ENCODE data around the gene TLE1.
A peak's percentile ranks its signal among the peaks of the same experiment; 100 is the strongest.

TLE1 gene

GRCh38 chr9:81680006-81680405 is 9.3 kb downstream of the TLE1 start:
- no peak overlapping the region for H3K4me2 ChIP-seq (ENCODE audit: low read depth, low read length, poor library complexity, severe bottlenecking)
- H3K4me3 ChIP-seq (ENCODE audit: low read length, poor library complexity, severe bottlenecking): no peak overlapping the region
- H3F3A ChIP-seq (ENCODE audit: low read depth): no peaks in the 10 kb centered on the region
- no peaks in the 10 kb centered on the region for H3K9me2 ChIP-seq (replicated peaks; ENCODE audit: low read depth, low read length)
- no peak overlapping the region for H3K9ac ChIP-seq (ENCODE audit: low read depth, low read length, poor library complexity, severe bottlenecking)
- H3K36me3 ChIP-seq (ENCODE audit: insufficient read depth, low read length): no peaks in the 10 kb centered on the region
- no peaks in the 10 kb centered on the region for H3K27me3 ChIP-seq (ENCODE audit: insufficient read depth, low read length, poor library complexity, severe bottlenecking)
- H3K9me3 ChIP-seq (ENCODE audit: insufficient read depth, low read depth, low read length): no peaks in the 10 kb centered on the region
- no peak overlapping the region for H2AFZ ChIP-seq (ENCODE audit: low read length)
- H3K79me2 ChIP-seq (ENCODE audit: insufficient read depth, low read length): peaks cover 43% of the 10 kb centered on the region
- TF ChIP-seq EZH2phosphoT487 (IDR thresholded peaks at IDR 0.05; ENCODE audit: borderline replicate concordance) (no peak), CTCF (conservative IDR thresholded peaks at IDR 0.05; ENCODE audit: low read length) (no peak)
- peaks cover 22% of the 10 kb centered on the region for H3K4me1 ChIP-seq (ENCODE audit: insufficient read depth, low read length, poor library complexity, severe bottlenecking)
- H4K20me1 ChIP-seq (ENCODE audit: insufficient read depth, low read length, poor library complexity, severe bottlenecking): peaks cover 12% of the 10 kb centered on the region

- no peak overlapping the region for H3K9ac ChIP-seq (ENCODE audit: low read depth, low read length, poor library complexity, severe bottlenecking)
- H3K79me2 ChIP-seq (ENCODE audit: insufficient read depth, low read length): peaks cover 42% of the 10 kb centered on the region
- H4K20me1 ChIP-seq (ENCODE audit: insufficient read depth, low read length, poor library complexity, severe bottlenecking): peaks cover 7% of the 10 kb centered on the region
- no peaks in the 10 kb centered on the region for H3K27me3 ChIP-seq (ENCODE audit: insufficient read depth, low read length, poor library complexity, severe bottlenecking)
- no peak overlapping the region for H3K4me2 ChIP-seq (ENCODE audit: low read depth, low read length, poor library complexity, severe bottlenecking)
- H3K9me2 ChIP-seq (replicated peaks; ENCODE audit: low read depth, low read length): no peaks in the 10 kb centered on the region
- no peaks in the 10 kb centered on the region for H3F3A ChIP-seq (ENCODE audit: low read depth)
- no peak overlapping the region for H3K4me3 ChIP-seq (ENCODE audit: low read length, poor library complexity, severe bottlenecking)
- no peak for TF ChIP-seq EZH2phosphoT487 (IDR thresholded peaks at IDR 0.05; ENCODE audit: borderline replicate concordance)
- no peak for TF ChIP-seq CTCF (conservative IDR thresholded peaks at IDR 0.05; ENCODE audit: low read length)
- H3K4me1 ChIP-seq (ENCODE audit: insufficient read depth, low read length, poor library complexity, severe bottlenecking): peaks cover 13% of the 10 kb centered on the region
- no peak overlapping the region for H2AFZ ChIP-seq (ENCODE audit: low read length)
- H3K36me3 ChIP-seq (ENCODE audit: insufficient read depth, low read length): no peaks in the 10 kb centered on the region
- no peaks in the 10 kb centered on the region for H3K9me3 ChIP-seq (ENCODE audit: insufficient read depth, low read depth, low read length)
Measured at GRCh38 chr9:81678088-81678487, 11.3 kb downstream of the TLE1 start.

GRCh38 chr9:81676395-81676794 is 13.0 kb downstream of the TLE1 start:
- Histone ChIP-seq H3F3A (ENCODE audit: low read depth) (no peaks in the 10 kb centered on the region), H3K4me2 (ENCODE audit: low read depth, low read length, poor library complexity, severe bottlenecking) (no peak overlapping the region), H3K9me3 (ENCODE audit: insufficient read depth, low read depth, low read length) (no peaks in the 10 kb centered on the region), H3K79me2 (ENCODE audit: insufficient read depth, low read length) (peaks cover 34% of the 10 kb centered on the region), H3K4me1 (ENCODE audit: insufficient read depth, low read length, poor library complexity, severe bottlenecking) (no peaks in the 10 kb centered on the region), H4K20me1 (ENCODE audit: insufficient read depth, low read length, poor library complexity, severe bottlenecking) (no peaks in the 10 kb centered on the region), H3K36me3 (ENCODE audit: insufficient read depth, low read length) (no peaks in the 10 kb centered on the region), H3K9ac (ENCODE audit: low read depth, low read length, poor library complexity, severe bottlenecking) (no peak overlapping the region), H3K4me3 (ENCODE audit: low read length, poor library complexity, severe bottlenecking) (no peak overlapping the region), H3K9me2 (replicated peaks; ENCODE audit: low read depth, low read length) (no peaks in the 10 kb centered on the region), H2AFZ (ENCODE audit: low read length) (no peak overlapping the region), H3K27me3 (ENCODE audit: insufficient read depth, low read length, poor library complexity, severe bottlenecking) (no peaks in the 10 kb centered on the region)
- no peak for TF ChIP-seq EZH2phosphoT487 (IDR thresholded peaks at IDR 0.05; ENCODE audit: borderline replicate concordance)

- Histone ChIP-seq H3K79me2 (ENCODE audit: insufficient read depth, low read length) (peaks cover 41% of the 10 kb centered on the region), H3F3A (ENCODE audit: low read depth) (no peaks in the 10 kb centered on the region), H3K4me3 (ENCODE audit: low read length, poor library complexity, severe bottlenecking) (no peak overlapping the region), H3K9me2 (replicated peaks; ENCODE audit: low read depth, low read length) (no peaks in the 10 kb centered on the region), H3K9ac (ENCODE audit: low read depth, low read length, poor library complexity, severe bottlenecking) (no peak overlapping the region), H4K20me1 (ENCODE audit: insufficient read depth, low read length, poor library complexity, severe bottlenecking) (no peaks in the 10 kb centered on the region), H3K9me3 (ENCODE audit: insufficient read depth, low read depth, low read length) (no peaks in the 10 kb centered on the region), H3K4me2 (ENCODE audit: low read depth, low read length, poor library complexity, severe bottlenecking) (no peak overlapping the region), H3K36me3 (ENCODE audit: insufficient read depth, low read length) (no peaks in the 10 kb centered on the region), H3K4me1 (ENCODE audit: insufficient read depth, low read length, poor library complexity, severe bottlenecking) (no peaks in the 10 kb centered on the region), H3K27me3 (ENCODE audit: insufficient read depth, low read length, poor library complexity, severe bottlenecking) (no peaks in the 10 kb centered on the region), H2AFZ (ENCODE audit: low read length) (no peak overlapping the region)
- TF ChIP-seq CTCF (conservative IDR thresholded peaks at IDR 0.05; ENCODE audit: low read length): peak; percentile 42
- TF ChIP-seq EZH2phosphoT487 (IDR thresholded peaks at IDR 0.05; ENCODE audit: borderline replicate concordance): no peak
Measured at GRCh38 chr9:81673310-81673709, 16.0 kb downstream of the TLE1 start.

Measured in Loucy (cell line).